Caco-2 (cell line): ENCODE data around the gene TCEAL1. TPM values are rescaled to one million over a fixed set of nuclear protein-coding genes. Genes with fewer than 3 reads are reported as not detected.
"Not testable (repeated sequence)": the region's sequence is repeated elsewhere in the genome, so short reads cannot be mapped to it uniquely, and the experiment has no call there.

Experiments used
- BruUV-seq: library from RNA; stranded (reverse); fragments of 400-500 nt; replicated peaks from 2 replicates; lab custom pipeline; 2021; lab: Mats Ljungman, UMichigan
- CTCF ChIA-PET: fragments of 300-600 bp; sonication (Branson Sonifier 250); formaldehyde crosslinking; loops from one replicate; lab custom pipeline; 2022; ENCODE audit warnings: antibody characterized with exemption; lab: Charles Lee
- POLR2A ChIA-PET: fragments of 300-600 bp; sonication (Branson Sonifier 250); formaldehyde crosslinking; loops from one replicate; lab custom pipeline; 2022; ENCODE audit warnings: antibody characterized with exemption; lab: Charles Lee
- DNase-seq, 2 experiments: peaks; one replicate each; pipeline versions ENCODE4 v3.0.0 to v3.0.0-alpha.2; 2020 to 2022
- H3K27me3 ChIP-seq: replicated peaks from 2 replicates; pipeline ENCODE4 v1.6.0; 2011; ENCODE audit warnings: low read length; ENCODE audit not compliant: control insufficient read depth, insufficient read depth
- H3K36me3 ChIP-seq: 2 replicates; pipeline ENCODE4 v1.5.1; 2011; ENCODE audit warnings: low read length; ENCODE audit not compliant: control insufficient read depth, insufficient read depth
- H3K4me1 ChIP-seq: fragments of 250-450 bp; sonication (Bioruptor Pico); 2 replicates; pipeline ENCODE4 v1.5.1; 2020; ENCODE audit warnings: mild to moderate bottlenecking
- H3K4me3 ChIP-seq: 2 replicates; pipeline ENCODE4 v1.5.1; 2011; ENCODE audit warnings: low read depth, mild to moderate bottlenecking, control low read depth, low read length
- H3K9me3 ChIP-seq: fragments of 250-450 bp; sonication (Bioruptor Pico); 2 replicates; pipeline ENCODE4 v1.5.1; 2020; ENCODE audit warnings: mild to moderate bottlenecking, moderate library complexity
- H3K27ac Mint-ChIP-seq: one replicate; pipeline ENCODE4 v1.8.0; 2022; ENCODE audit warnings: mixed read lengths; ENCODE audit not compliant: unreplicated experiment
- H3K27me3 Mint-ChIP-seq: one replicate; pipeline ENCODE4 v1.8.0; 2022; ENCODE audit warnings: mixed read lengths; ENCODE audit not compliant: insufficient read depth, unreplicated experiment
- H3K36me3 Mint-ChIP-seq: one replicate; pipeline ENCODE4 v1.8.0; 2022; ENCODE audit warnings: mild to moderate bottlenecking, mixed read lengths; ENCODE audit not compliant: insufficient read depth, unreplicated experiment
- H3K4me1 Mint-ChIP-seq: one replicate; pipeline ENCODE4 v1.8.0; 2022; ENCODE audit warnings: low read depth, mixed read lengths; ENCODE audit not compliant: unreplicated experiment
- H3K4me3 Mint-ChIP-seq: one replicate; pipeline ENCODE4 v1.8.0; 2022; ENCODE audit warnings: mild to moderate bottlenecking, moderate library complexity, mixed read lengths; ENCODE audit not compliant: unreplicated experiment
- H3K9me3 Mint-ChIP-seq: one replicate; pipeline ENCODE4 v1.8.0; 2022; ENCODE audit warnings: mixed read lengths; ENCODE audit not compliant: unreplicated experiment
- CTCF ChIP-seq, 2 experiments: fragments of 200-600 bp in 1 of 2; IDR thresholded peaks; 1 replicate in 1 of 2; 2 replicates in 1 of 2; pipeline versions ENCODE4 v1.5.1 to v1.8.0; 2011 to 2022; ENCODE audit warnings: antibody characterized with exemption in 1 of 2, control low read depth in 1 of 2, inconsistent platforms in 1 of 2, low read depth in 1 of 2, low read length in 1 of 2, mild to moderate bottlenecking in 1 of 2, moderate library complexity in 1 of 2; ENCODE audit not compliant: insufficient read depth in 1 of 2, severe bottlenecking in 1 of 2, unreplicated experiment in 1 of 2
- intact Hi-C: fragments of 100-400 bp; cut with micrococcal nuclease; formaldehyde crosslinking; loops from one replicate; pipeline ENCODE4 v1.10.0; 2022; ENCODE audit not compliant: unreplicated experiment
- total RNA-seq: library from RNA; stranded (reverse); gene quantifications from 2 replicates; pipeline ENCODE4 v1.2.3, GENCODE V29; 2022

Gene TCEAL1
- total RNA-seq, 1 experiment from 2014 or later: 11.8 TPM

GRCh38 chrX:103635436-103635835 lies 6.7 kb downstream of the TCEAL1 start:
- Histone ChIP-seq H3K36me3 (no peaks in the 10 kb centered on the region), H3K9me3 (no peaks in the 10 kb centered on the region), H3K4me3 (no peak overlapping the region), H3K4me1 (no peaks in the 10 kb centered on the region), H3K27me3 (no peaks in the 10 kb centered on the region)
- Mint-ChIP-seq H3K4me3 (no peak overlapping the region), H3K9me3 (no peaks in the 10 kb centered on the region), H3K4me1 (no peaks in the 10 kb centered on the region), H3K27me3 (no peaks in the 10 kb centered on the region), H3K27ac (no peak overlapping the region), H3K36me3 (no peaks in the 10 kb centered on the region)
- no peak for DNase-seq
- intact Hi-C loops: no loop called here
- TF ChIP-seq CTCF (IDR thresholded peaks at IDR 0.05; ENCODE audit: insufficient read depth in 1 of 2, low read depth in 1 of 2, low read length in 1 of 2, severe bottlenecking in 1 of 2, unreplicated experiment in 1 of 2): no peak
- BruUV-seq: no TSS peak
- CTCF ChIA-PET: no interaction called here
- POLR2A ChIA-PET: no interaction called here

- Mint-ChIP-seq H3K9me3 (no peaks in the 10 kb centered on the region), H3K27ac (no peak overlapping the region), H3K27me3 (no peaks in the 10 kb centered on the region), H3K4me1 (peaks cover 6% of the 10 kb centered on the region), H3K4me3 (no peak overlapping the region), H3K36me3 (no peaks in the 10 kb centered on the region)
- TF ChIP-seq CTCF (IDR thresholded peaks at IDR 0.05; ENCODE audit: insufficient read depth in 1 of 2, low read depth in 1 of 2, low read length in 1 of 2, severe bottlenecking in 1 of 2, unreplicated experiment in 1 of 2): no peak
- Histone ChIP-seq H3K4me3 (no peak overlapping the region), H3K9me3 (no peaks in the 10 kb centered on the region), H3K4me1 (peaks cover 13% of the 10 kb centered on the region; the same call in 1 of the 2 replicates), H3K36me3 (no peaks in the 10 kb centered on the region), H3K27me3 (no peaks in the 10 kb centered on the region)
- DNase-seq: no peak
- intact Hi-C loops: no loop called here
- POLR2A ChIA-PET: no interaction called here
- no TSS peak for BruUV-seq
- CTCF ChIA-PET: interaction anchor here (1.7 kb wide), 1 partner anchor 8 kb away, joined by 4 read pairs; no protein-coding TSS in a partner anchor
These were observed 9.0 kb downstream of the TCEAL1 start for GRCh38 chrX:103637604-103638338.

- BruUV-seq, H3K4me3 Mint-ChIP-seq, H3K27ac Mint-ChIP-seq, H3K4me1 Mint-ChIP-seq, H3K36me3 ChIP-seq, H3K36me3 Mint-ChIP-seq, H3K9me3 Mint-ChIP-seq, H3K27me3 Mint-ChIP-seq, H3K9me3 ChIP-seq, H3K27me3 ChIP-seq, intact Hi-C loops, POLR2A ChIA-PET, H3K4me3 ChIP-seq: not testable (repeated sequence)
- H3K4me1 ChIP-seq: peaks cover 13% of the 10 kb centered on the region; the same call in 1 of the 2 replicates
- peak in 1 of 2 experiments; percentile 14 for DNase-seq
- CTCF ChIA-PET: interaction anchor here (1.7 kb wide), 1 partner anchor 9 kb away, joined by 4 read pairs; no protein-coding TSS in a partner anchor
These were observed 9.9 kb downstream of the TCEAL1 start for GRCh38 chrX:103638479-103639346.
